H7 (cell line): ENCODE measurements around the gene CHODL. TPM values are rescaled to one million over a fixed set of nuclear protein-coding genes. Genes with fewer than 3 reads are reported as not detected.

Source experiments
- DNase-seq: peaks from one replicate; pipeline ENCODE4 v3.0.0; 2012
- H3K27me3 ChIP-seq: 2 replicates; pipeline ENCODE4 v1.6.0; 2011; ENCODE audit warnings: mild to moderate bottlenecking, low read length; ENCODE audit not compliant: control insufficient read depth, insufficient read depth
- H3K36me3 ChIP-seq: replicated peaks from 2 replicates; pipeline ENCODE4 v1.5.1; 2011; ENCODE audit warnings: low read length; ENCODE audit not compliant: control insufficient read depth, insufficient read depth
- H3K4me3 ChIP-seq: 2 replicates; pipeline ENCODE4 v1.5.1; 2011; ENCODE audit warnings: low read depth, mild to moderate bottlenecking, control low read depth, low read length, moderate library complexity; ENCODE audit not compliant: insufficient read depth
- total RNA-seq: library from RNA; depleted of rRNA; stranded (reverse); fragments of >200 nt; shearing (Covaris generic); gene quantifications from 2 replicates; pipeline ENCODE4 v1.2.3, GENCODE V29; 2014; rRNA removed

Gene CHODL
- total RNA-seq, 1 experiment from 2014 or later = 21.8 TPM

DNA sequence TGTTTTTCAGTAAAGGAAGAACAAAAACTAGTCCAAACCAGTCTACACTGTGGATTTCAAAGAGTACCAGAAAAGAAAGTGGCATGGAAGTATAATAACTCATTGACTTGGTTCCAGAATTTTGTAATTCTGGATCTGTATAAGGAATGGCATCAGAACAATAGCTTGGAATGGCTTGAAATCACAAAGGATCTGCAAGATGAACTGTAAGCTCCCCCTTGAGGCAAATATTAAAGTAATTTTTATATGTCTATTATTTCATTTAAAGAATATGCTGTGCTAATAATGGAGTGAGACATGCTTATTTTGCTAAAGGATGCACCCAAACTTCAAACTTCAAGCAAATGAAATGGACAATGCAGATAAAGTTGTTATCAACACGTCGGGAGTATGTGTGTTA, 21.3 kb downstream of the CHODL start:
- no peaks in the 10 kb centered on the region for H3K27me3 ChIP-seq
- no peak for DNase-seq
- no peak overlapping the region for H3K4me3 ChIP-seq
- no peaks in the 10 kb centered on the region for H3K36me3 ChIP-seq

GRCh38 chr21:18267496-18267895, 22.9 kb downstream of the CHODL start:
- H3K36me3 ChIP-seq = no peaks in the 10 kb centered on the region
- H3K27me3 ChIP-seq = no peaks in the 10 kb centered on the region
- no peak for DNase-seq
- no peak overlapping the region for H3K4me3 ChIP-seq

DNA sequence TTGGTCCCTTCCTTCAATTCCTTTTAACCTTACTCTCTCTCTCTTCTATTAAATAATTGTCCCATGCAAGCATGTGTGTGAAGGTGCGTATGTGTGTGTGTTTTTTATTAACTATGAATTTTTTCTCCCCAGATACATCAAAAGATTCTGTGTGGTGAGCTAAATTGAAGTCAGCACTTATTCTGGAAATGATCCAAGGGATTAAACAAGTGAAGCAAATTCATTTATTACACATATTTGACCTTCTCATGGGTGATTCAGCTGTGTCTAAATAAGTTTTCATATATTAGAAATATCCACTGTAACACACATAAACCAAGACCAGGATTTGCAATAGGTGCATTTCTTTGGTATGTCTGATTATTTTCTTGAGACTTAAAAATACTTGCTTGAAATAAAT, 24.3 kb downstream of the CHODL start:
- H3K4me3 ChIP-seq = no peak overlapping the region
- H3K27me3 ChIP-seq = no peaks in the 10 kb centered on the region
- no peaks in the 10 kb centered on the region for H3K36me3 ChIP-seq
- DNase-seq = no peak

GRCh38 chr21:18269856-18270255, 25.2 kb downstream of the CHODL start:
- Histone ChIP-seq H3K4me3 (no peak overlapping the region), H3K27me3 (no peaks in the 10 kb centered on the region), H3K36me3 (no peaks in the 10 kb centered on the region)
- no peak for DNase-seq

- DNase-seq = no peak
- no peaks in the 10 kb centered on the region for H3K27me3 ChIP-seq
- no peaks in the 10 kb centered on the region for H3K36me3 ChIP-seq
- H3K4me3 ChIP-seq = no peak overlapping the region
These were observed 28.8 kb downstream of the CHODL start for GRCh38 chr21:18273400-18273799.

- no peak for DNase-seq
- no peaks in the 10 kb centered on the region for H3K36me3 ChIP-seq
- H3K4me3 ChIP-seq = no peak overlapping the region
- H3K27me3 ChIP-seq = no peaks in the 10 kb centered on the region
These were observed 29.7 kb downstream of the CHODL start for GRCh38 chr21:18274370-18274769.

GRCh38 chr21:18275781-18276180, 31.1 kb downstream of the CHODL start:
- no peaks in the 10 kb centered on the region for H3K36me3 ChIP-seq
- no peak overlapping the region for H3K4me3 ChIP-seq
- DNase-seq = no peak
- no peaks in the 10 kb centered on the region for H3K27me3 ChIP-seq

GRCh38 chr21:18285379-18285778, 40.7 kb downstream of the CHODL start:
- Histone ChIP-seq H3K27me3 (no peaks in the 10 kb centered on the region), H3K4me3 (no peak overlapping the region), H3K36me3 (no peaks in the 10 kb centered on the region)
- DNase-seq = no peak

DNA sequence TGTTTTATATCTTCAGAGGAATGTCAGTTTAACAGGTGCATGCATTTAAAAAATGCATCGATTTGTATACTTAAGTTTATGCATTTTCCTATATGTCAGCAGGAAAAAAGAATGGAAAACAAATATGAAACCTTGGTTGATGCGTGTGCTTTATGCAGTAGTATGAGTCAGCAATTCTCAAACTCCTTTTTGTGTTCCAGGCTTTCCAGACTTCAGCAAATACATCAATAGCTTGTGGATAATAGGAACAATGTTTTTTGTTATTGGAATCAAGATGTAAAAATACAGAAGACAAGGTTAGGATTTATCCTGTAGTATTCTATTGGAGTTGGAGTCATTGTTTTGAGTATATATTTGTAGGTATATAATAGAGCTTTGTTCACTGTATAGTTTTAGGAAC, 45.2 kb downstream of the CHODL start:
- no peak overlapping the region for H3K4me3 ChIP-seq
- no peaks in the 10 kb centered on the region for H3K27me3 ChIP-seq
- no peaks in the 10 kb centered on the region for H3K36me3 ChIP-seq
- no peak for DNase-seq

GRCh38 chr21:18294100-18294499, 49.5 kb downstream of the CHODL start:
- Histone ChIP-seq H3K36me3 (no peaks in the 10 kb centered on the region), H3K27me3 (no peaks in the 10 kb centered on the region), H3K4me3 (no peak overlapping the region)
- no peak for DNase-seq

- Histone ChIP-seq H3K27me3 (no peaks in the 10 kb centered on the region), H3K36me3 (no peaks in the 10 kb centered on the region), H3K4me3 (no peak overlapping the region)
- DNase-seq = peak; percentile 31
These were observed 53.6 kb downstream of the CHODL start for GRCh38 chr21:18298228-18298627.

Other genes starting within 250 kb of the CHODL start
- gene TMPRSS15, start 159.0 kb downstream of the CHODL start, total RNA-seq = not detected in 2 replicates